ENCODE measurements around the gene ADAMTS10.
"Not testable (repeated sequence)": the region's sequence is repeated elsewhere in the genome, so short reads cannot be mapped to it uniquely, and the experiment has no call there.

ADAMTS10 gene

DNA sequence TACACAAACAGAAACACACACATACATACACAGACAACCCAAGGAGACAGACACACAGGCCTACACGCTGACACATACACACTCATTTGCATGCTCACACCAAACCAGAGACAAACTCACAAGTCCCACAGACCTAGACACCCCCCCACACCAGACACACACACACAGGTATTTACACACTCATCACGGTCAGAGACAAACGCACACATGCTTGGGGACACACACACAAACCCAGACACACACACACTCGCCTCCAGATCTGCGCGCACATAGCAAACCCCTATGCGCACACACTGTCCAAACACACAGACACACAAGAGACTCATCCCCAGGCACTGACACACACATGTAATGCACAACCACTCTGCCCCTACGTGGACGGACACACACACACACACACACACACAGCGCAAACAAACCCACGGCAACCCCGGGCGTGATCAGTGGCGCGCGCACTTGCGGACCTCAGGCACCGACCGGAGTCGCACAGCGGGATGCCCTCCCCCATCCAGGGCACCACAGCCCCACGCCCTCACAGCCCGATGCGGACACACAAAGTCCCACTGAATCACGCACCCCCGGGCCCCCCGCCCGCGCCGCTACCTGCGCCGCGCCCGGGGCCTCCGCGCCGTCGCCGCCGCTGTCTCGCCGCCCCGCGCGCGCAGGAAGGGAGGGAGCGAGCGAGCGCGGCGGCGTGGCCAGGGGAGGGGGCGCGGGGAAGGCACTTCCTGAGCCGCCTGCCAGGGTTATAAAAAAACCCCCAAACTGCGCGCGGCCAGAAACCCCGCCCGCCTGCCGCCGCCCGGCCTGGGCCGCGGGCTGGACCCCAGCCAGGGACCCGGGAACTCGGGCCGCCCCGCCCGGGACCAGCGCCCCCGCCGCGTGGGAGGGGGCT lies at the start of gene ADAMTS10:
Gene ADAMTS10, minus strand, starts transcription at position 675 of the 895 bp plus-strand sequence. CDS start 5,005 bp downstream, outside the sequence.
- DNase-seq (ENCODE audit: low read depth in 2 of 2, low spot score in 1 of 2): peak in 1 of 2 donors; percentile 12

DNA sequence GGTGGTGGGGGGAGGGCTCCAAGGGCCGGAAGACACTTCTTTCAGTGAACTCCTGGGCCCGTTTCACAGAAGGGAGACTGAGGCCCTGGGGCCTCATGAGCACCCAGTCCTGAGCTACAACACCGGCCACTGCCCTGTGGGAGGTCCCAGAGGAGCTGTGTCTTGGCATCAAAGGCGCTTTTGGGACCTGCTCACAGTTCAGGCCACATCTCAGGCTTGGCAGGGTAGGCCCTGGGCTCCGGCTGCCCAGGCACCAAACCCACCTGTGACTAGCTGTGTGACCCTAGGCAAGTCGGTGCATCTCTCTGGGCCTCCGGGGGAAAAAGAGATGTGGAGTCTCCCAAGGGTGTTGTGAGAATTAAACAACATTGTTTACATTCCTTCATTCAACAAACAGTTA lies 49.4 kb upstream of the ADAMTS10 start:
- DNase-seq (ENCODE audit: low read depth in 2 of 2, low spot score in 1 of 2): no peak

DNA sequence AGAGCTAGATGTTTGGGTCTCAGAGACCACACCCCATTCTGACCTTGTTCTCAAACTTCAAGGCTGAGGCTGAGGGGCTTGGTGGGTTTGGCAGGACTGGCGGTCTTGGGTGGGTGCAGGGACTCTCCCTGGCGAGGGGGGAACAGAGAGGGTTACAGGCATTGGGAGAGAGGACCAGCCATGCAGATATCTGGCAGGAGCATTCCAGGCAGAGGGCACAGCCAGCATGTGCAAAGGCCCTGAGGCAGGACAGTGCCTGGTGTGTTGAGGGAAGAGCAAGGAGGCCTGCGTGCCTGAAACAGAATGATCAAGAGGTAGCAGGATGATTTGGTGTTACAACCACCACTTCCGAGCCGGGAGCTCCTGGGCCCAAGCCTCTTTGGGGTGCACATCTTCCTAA lies 47.4 kb upstream of the ADAMTS10 start:
- DNase-seq (ENCODE audit: low read depth in 2 of 2, low spot score in 1 of 2): no peak

GRCh38 chr19:8655340-8655709 lies 44.8 kb upstream of the ADAMTS10 start:
- no peak for DNase-seq (ENCODE audit: low read depth in 2 of 2, low spot score in 1 of 2)

GRCh38 chr19:8654591-8655339 lies 44.2 kb upstream of the ADAMTS10 start:
- peak; percentile 44 to 54 for DNase-seq (ENCODE audit: low read depth in 2 of 2, low spot score in 1 of 2)

DNA sequence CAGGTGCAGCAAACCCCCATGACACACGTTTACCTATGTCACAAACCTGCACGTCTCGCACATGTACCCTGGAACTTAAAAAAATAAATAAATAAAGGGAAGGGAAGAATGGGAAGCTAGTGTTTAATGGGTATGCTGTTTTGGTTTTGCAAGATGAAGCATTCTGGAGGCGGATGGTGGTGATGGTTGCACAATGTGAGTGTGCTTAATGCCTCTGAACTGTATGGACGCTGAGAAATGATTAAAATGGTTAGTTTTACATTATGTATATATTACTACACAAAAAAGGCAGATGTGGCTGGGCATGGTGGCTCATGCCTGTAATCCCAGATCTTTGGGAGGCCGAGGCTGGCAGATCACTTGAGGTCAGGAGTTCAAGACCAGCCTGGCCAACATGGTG lies 37.7 kb upstream of the ADAMTS10 start:
- no peak for DNase-seq (ENCODE audit: low read depth in 2 of 2, low spot score in 1 of 2)

DNA sequence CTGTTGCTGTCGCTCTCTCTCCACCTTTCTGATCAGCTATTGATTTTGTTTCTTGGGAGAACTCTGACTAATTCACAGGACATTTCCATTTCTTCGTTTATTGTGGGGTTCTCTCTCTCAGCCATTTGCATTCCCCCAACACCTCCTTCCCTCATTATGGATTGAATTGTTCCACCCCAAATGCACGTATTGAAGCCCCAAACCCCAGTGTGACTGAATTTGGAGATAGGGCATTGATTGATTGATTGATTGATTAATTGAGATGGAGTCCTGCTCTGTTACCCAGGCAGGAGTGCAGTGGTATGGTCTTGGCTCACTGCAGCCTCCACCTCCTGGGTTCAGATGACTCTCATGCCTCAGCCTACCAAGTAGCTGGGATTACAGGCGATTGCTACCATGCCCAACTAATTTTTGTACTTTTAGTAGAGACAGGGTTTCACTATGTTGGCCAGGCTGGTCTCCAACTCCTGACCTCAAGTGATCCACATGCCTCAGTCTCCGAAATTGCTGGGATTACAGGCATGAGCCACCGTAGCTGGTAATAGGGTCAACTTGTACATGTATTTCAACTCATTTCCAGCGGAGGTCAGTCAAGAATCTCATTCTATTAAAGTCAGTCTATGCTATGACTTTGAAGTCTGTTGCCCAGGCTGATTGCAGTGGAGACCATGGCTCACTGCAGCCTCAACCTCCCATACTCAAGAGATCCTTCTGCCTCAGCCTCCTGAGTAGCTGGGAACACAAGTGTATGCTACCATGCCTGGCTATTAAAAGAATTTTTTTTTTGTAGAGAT lies 33.5 kb upstream of the ADAMTS10 start:
- no peak for DNase-seq (ENCODE audit: low read depth in 2 of 2, low spot score in 1 of 2)

DNA sequence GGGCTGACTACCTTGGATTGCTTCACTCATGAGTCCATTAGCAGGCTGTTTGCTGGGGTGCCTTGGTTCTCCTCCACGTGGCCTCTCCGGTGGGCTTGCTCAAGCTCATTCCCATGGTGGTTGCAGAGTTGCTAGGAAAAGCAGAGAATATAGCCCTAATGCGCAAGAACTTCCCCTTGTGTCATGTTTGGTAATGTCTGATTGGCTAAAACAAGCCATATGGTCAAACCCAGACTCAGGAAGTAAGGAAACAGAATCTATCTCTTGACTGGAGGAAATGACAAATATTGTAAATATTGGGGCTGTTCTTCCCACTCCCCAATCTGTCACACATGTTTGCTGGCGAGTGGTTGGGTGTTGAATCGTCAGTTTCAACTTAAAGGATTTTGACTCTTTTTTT lies 32.0 kb upstream of the ADAMTS10 start:
- no peak for DNase-seq (ENCODE audit: low read depth in 2 of 2, low spot score in 1 of 2)

- no peak for DNase-seq (ENCODE audit: low read depth in 2 of 2, low spot score in 1 of 2)
Observed at GRCh38 chr19:8641908-8642547, 31.5 kb upstream of the ADAMTS10 start.

DNA sequence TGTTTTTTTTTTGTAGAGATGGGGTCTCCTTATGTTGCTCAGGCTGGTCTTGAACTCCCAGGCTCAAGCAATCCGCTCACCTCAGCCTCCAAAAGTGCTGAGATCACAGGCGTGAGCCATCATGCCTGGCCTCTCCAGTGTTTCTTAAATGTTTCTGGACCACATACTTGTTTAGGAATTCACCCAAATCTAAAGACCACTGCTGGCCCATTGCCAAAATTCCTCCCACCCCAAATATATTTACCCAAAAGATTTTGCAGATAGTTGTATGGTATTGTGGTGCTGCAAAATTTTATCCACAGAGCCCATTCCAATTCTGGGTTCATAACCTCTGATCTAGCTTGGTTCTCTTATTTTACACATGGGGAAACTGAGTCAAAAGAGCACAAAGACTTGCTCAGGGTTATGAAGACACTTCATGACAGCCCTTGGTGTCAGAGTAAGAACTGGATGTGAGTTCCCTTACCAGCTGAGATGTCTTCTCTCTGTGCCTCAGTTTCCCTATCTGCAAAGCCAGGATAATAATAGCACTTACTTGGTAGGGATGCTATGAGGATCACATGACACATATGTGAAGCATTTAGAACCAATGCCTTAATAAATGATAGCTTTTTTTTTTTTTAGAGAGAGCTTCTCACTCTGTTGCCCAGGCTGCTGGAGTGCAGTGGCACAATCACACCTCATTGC lies 30.8 kb upstream of the ADAMTS10 start:
- DNase-seq (ENCODE audit: low read depth in 2 of 2, low spot score in 1 of 2): no peak

- no peak for DNase-seq (ENCODE audit: low read depth in 2 of 2, low spot score in 1 of 2)
Observed at GRCh38 chr19:8640402-8641004, 30.0 kb upstream of the ADAMTS10 start.

- no peak for DNase-seq (ENCODE audit: low read depth in 2 of 2, low spot score in 1 of 2)
Observed at GRCh38 chr19:8639821-8640401, 29.4 kb upstream of the ADAMTS10 start.

DNA sequence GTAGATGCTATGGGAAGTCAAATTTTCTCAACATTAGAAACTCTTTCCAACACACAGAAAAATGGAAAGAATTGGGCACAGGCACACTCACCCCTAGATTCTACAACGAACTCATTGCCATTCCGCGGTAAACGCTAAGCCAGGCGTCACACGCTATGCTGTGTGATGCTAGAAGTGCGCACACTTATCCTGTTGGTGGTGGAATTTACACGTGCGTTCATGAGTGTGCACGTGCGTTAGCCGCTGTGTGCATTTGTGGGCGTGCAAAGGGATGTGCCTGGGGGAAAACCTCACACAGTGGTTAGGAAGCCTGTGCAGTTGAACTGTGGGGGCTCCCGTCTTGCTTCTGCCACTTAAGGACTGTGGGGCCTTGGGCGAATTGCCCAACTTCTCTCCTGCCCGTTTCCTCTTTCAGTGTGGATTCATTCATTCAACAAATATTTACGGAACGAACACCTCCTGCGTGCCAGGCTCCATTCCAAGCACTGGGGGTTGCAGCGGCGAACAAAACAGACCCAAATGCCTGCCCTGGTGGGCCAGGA lies 27.6 kb upstream of the ADAMTS10 start:
- DNase-seq (ENCODE audit: low read depth in 2 of 2, low spot score in 1 of 2): no peak

DNA sequence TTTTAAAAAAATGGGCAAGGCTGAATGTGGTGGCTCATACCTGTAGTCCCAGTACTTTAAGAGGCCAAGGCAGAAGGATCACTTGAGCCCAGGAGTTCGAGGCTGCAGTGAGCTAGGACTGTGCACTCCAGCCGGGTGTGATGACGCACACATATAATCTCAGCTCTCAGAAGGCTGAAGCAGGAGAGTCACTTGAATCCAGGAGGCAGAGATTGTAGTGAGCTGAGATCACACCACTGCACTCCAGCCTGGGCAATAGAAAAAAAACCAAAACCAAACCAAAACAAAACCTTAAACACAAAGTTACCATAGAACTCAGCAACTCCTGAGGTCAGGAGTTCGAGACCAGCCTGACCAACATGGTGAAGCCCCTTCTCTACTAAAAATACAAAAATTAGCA lies 26.6 kb upstream of the ADAMTS10 start:
- DNase-seq (ENCODE audit: low read depth in 2 of 2, low spot score in 1 of 2): not testable (repeated sequence)

GRCh38 chr19:8635422-8635821 lies 24.9 kb upstream of the ADAMTS10 start:
- DNase-seq (ENCODE audit: low read depth in 2 of 2, low spot score in 1 of 2): no peak

- DNase-seq (ENCODE audit: low read depth in 2 of 2, low spot score in 1 of 2): no peak
Observed at GRCh38 chr19:8631425-8631819, 20.9 kb upstream of the ADAMTS10 start.

GRCh38 chr19:8630796-8631424 lies 20.4 kb upstream of the ADAMTS10 start:
- no peak for DNase-seq (ENCODE audit: low read depth in 2 of 2, low spot score in 1 of 2)

DNA sequence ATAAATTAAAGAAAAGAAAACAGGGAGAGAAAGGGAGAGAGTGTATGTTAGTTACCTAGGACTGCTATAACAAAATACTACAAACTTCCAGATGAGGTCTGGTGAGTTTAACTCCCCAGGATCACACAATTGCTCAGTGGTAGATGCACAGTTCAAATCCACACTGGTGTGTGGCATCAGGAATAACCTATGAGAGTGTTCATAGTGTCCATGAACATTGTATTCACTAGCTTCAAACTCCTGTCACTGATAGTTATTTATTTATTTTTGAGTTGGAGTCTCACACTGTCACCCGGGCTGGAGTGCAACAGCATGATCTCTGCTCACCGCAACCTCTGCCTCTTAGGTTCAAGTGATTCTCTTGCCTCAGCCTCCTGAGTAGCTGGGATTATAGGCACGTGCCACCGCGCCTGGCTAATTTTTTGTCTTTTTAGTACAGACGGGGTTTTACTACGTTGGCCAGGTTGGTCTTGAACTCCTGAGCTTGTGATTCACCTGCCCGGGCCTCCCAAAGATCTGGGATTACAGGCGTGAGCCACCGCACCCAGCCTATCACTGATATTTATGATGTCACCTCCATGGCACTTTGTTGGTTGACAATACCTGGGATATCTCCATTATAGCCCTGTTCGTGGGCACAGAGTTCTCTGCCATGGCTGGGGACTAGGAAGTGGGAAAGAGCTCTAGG lies 19.6 kb upstream of the ADAMTS10 start, which contains the start of gene NFILZ:
Gene NFILZ, plus strand, starts transcription at position 638 of the 688 bp plus-strand sequence. CDS start 46,133 bp downstream, outside the sequence.
- DNase-seq (ENCODE audit: low read depth in 2 of 2, low spot score in 1 of 2): no peak
